GM10266 (cell line): ENCODE results near the gene GPR3.
A peak's percentile ranks its signal among the peaks of the same experiment; 100 is the strongest.

Experiments used
- DNase-seq: peaks from one replicate; pipeline ENCODE4 v3.0.0; 2012; ENCODE audit errors: extremely low spot score
- CTCF ChIP-seq: IDR thresholded peaks from 2 replicates; pipeline ENCODE4 v1.5.1; 2012; ENCODE audit warnings: mild to moderate bottlenecking, low read depth; ENCODE audit not compliant: control insufficient read depth, insufficient read depth; ENCODE audit errors: missing control alignments

GPR3 gene

GRCh38 chr1:27355683-27356082 lies 36.7 kb upstream of the GPR3 start:
- no peak for TF ChIP-seq CTCF
- no peak for DNase-seq

GRCh38 chr1:27356277-27356618 lies 36.2 kb upstream of the GPR3 start:
- DNase-seq, result no peak
- no peak for TF ChIP-seq CTCF

- no peak for TF ChIP-seq CTCF
- no peak for DNase-seq
Observed at GRCh38 chr1:27356619-27357280, 35.7 kb upstream of the GPR3 start.

- peak; percentile 97 for DNase-seq
- TF ChIP-seq CTCF, result peak; percentile 91
Observed at GRCh38 chr1:27357281-27358037, 35.0 kb upstream of the GPR3 start.

GRCh38 chr1:27358038-27358927 lies 34.1 kb upstream of the GPR3 start:
- TF ChIP-seq CTCF, result no peak
- no peak for DNase-seq

GRCh38 chr1:27358928-27359313 lies 33.5 kb upstream of the GPR3 start:
- TF ChIP-seq CTCF, result no peak
- DNase-seq, result no peak
